ENCODE measurements around the gene HOXD4. TPM values are rescaled to one million over a fixed set of nuclear protein-coding genes. Genes with fewer than 3 reads are reported as not detected.

HOXD4 gene
- total RNA-seq, 1 experiment from 2014 or later = 0.61 TPM

DNA sequence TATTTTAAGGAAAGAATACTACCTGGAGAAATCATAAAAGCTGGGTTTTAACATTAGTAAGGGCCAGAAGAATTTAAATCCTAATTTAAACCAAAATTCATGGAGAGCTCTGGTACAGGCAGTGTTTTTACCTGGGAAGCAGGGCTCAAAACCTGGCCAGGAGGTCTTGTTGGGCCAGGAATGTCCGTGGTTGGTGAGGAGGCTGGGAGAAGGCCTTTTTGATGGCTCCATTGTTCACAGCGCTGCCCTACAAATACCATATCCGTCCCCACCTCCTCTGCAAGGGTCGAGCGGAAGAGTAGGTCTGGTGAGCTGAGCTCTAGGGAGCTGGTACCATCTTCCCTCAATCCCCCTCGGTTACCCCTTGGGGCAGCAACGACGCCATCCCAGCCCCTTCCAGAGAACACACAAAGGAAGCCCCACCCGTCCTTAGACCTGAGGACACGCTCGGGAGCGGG is 26.3 kb downstream of the HOXD4 start:
- H3K27me3 ChIP-seq (ENCODE audit: insufficient read depth, low read length) = no peaks in the 10 kb centered on the region
- DNase-seq (ENCODE audit: low read depth, low spot score) (no peak), ATAC-seq (no peak)
- no peaks in the 10 kb centered on the region for H3K79me2 ChIP-seq (ENCODE audit: insufficient read depth, low read length)
- intact Hi-C loops (cut with micrococcal nuclease) = no loop called here
- H3K36me3 ChIP-seq (ENCODE audit: control insufficient read depth in 1 of 2, insufficient read depth in 2 of 2, low read length in 2 of 2) = no peaks in the 10 kb centered on the region
- H3K9me2 ChIP-seq (ENCODE audit: insufficient read depth) = no peaks in the 10 kb centered on the region
- no peak overlapping the region for H3K9ac ChIP-seq (ENCODE audit: low read length)
- no peak overlapping the region for H3K27ac ChIP-seq (ENCODE audit: low read depth, low read length)
- RAD21 ChIA-PET (ENCODE audit: low non-redundant PET in 1 of 2, low total read pairs in 2 of 2, uncharacterized antibody in 2 of 2, unreplicated experiment in 2 of 2) = no interaction called here
- no peaks in the 10 kb centered on the region for H4K20me1 ChIP-seq (ENCODE audit: insufficient read depth)
- no TSS peak for BruUV-seq (replicated peaks)
- no peak overlapping the region for H3K4me3 ChIP-seq (replicated peaks in 1 of 2; ENCODE audit: low read depth in 1 of 2, low read length in 2 of 2)
- H3K4me1 ChIP-seq (ENCODE audit: control insufficient read depth in 1 of 2, insufficient read depth in 2 of 2, low read length in 2 of 2) = no peaks in the 10 kb centered on the region
- H3K9me3 ChIP-seq (ENCODE audit: control insufficient read depth in 1 of 2, insufficient read depth in 1 of 2, low read depth in 1 of 2, low read length in 2 of 2) = no peaks in the 10 kb centered on the region
- no peak overlapping the region for H3K4me2 ChIP-seq (ENCODE audit: low read length)
- H2AFZ ChIP-seq (ENCODE audit: low read depth, low read length, poor library complexity, severe bottlenecking) = no peak overlapping the region
- POLR2A ChIA-PET = no interaction called here
- TF ChIP-seq ELF1 (IDR thresholded peaks at IDR 0.05; ENCODE audit: borderline replicate concordance, low read depth) = no peak
- no peak for TF ChIP-seq FOSL1 (IDR thresholded peaks at IDR 0.05; ENCODE audit: low read depth)
- TF ChIP-seq, protein P1, sequence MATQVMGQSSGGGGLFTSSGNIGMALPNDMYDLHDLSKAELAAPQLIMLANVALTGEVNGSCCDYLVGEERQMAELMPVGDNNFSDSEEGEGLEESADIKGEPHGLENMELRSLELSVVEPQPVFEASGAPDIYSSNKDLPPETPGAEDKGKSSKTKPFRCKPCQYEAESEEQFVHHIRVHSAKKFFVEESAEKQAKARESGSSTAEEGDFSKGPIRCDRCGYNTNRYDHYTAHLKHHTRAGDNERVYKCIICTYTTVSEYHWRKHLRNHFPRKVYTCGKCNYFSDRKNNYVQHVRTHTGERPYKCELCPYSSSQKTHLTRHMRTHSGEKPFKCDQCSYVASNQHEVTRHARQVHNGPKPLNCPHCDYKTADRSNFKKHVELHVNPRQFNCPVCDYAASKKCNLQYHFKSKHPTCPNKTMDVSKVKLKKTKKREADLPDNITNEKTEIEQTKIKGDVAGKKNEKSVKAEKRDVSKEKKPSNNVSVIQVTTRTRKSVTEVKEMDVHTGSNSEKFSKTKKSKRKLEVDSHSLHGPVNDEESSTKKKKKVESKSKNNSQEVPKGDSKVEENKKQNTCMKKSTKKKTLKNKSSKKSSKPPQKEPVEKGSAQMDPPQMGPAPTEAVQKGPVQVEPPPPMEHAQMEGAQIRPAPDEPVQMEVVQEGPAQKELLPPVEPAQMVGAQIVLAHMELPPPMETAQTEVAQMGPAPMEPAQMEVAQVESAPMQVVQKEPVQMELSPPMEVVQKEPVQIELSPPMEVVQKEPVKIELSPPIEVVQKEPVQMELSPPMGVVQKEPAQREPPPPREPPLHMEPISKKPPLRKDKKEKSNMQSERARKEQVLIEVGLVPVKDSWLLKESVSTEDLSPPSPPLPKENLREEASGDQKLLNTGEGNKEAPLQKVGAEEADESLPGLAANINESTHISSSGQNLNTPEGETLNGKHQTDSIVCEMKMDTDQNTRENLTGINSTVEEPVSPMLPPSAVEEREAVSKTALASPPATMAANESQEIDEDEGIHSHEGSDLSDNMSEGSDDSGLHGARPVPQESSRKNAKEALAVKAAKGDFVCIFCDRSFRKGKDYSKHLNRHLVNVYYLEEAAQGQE (IDR thresholded peaks at IDR 0.05; ENCODE audit: low read depth) = no peak
- TF ChIP-seq ZFX (IDR thresholded peaks at IDR 0.05) = no peak
- no peak for TF ChIP-seq POLR2A (IDR thresholded peaks at IDR 0.05; ENCODE audit: borderline replicate concordance, extremely low read depth, insufficient read depth, insufficient read length)
- TF ChIP-seq, protein P2, sequence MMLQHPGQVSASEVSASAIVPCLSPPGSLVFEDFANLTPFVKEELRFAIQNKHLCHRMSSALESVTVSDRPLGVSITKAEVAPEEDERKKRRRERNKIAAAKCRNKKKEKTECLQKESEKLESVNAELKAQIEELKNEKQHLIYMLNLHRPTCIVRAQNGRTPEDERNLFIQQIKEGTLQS (IDR thresholded peaks at IDR 0.05) = no peak
- TF ChIP-seq CEBPB (IDR thresholded peaks at IDR 0.05; ENCODE audit: low read depth) = no peak
- TF ChIP-seq YY1 (IDR thresholded peaks at IDR 0.05; ENCODE audit: extremely low read depth, insufficient replicate concordance, low read depth, low read length) = no peak
- CTCF ChIA-PET = no interaction called here
